HCT116 (cell line): ENCODE results near the gene HOXC13. TPM values are rescaled to one million over a fixed set of nuclear protein-coding genes. Genes with fewer than 3 reads are reported as not detected.

ENCODE experiments used
- ATAC-seq: fragments of 200-7000 bp; cut with Tn5 transposase; 2 replicates; pipeline ENCODE4 v1.9.1; 2020; ENCODE audit warnings: mild to moderate bottlenecking, moderate library complexity
- BruUV-seq: library from RNA; stranded (reverse); fragments of 400-500 nt; replicated peaks from 2 replicates; lab custom pipeline; 2021; lab: Mats Ljungman, UMichigan
- CTCF ChIA-PET: fragments of 300-600 bp; sonication (Branson Sonifier 250); formaldehyde crosslinking; loops from one replicate; lab custom pipeline; 2021; ENCODE audit warnings: antibody characterized with exemption; lab: Charles Lee
- POLR2A ChIA-PET: fragments of 300-600, 350-600 bp; sonication (Branson Sonifier 250); formaldehyde crosslinking; loops from one replicate; lab custom pipeline; 2021; ENCODE audit warnings: antibody characterized with exemption; lab: Charles Lee
- RAD21 ChIA-PET, 2 experiments: fragments of 300-600 bp; sonication (Branson Sonifier 250); formaldehyde crosslinking; loops; one replicate each; lab custom pipeline; 2023; ENCODE audit warnings: low total read pairs in 2 of 2; ENCODE audit not compliant: uncharacterized antibody in 2 of 2, unreplicated experiment in 2 of 2, low non-redundant PET in 1 of 2; lab: Charles Lee
- DNase-seq: peaks from one replicate; pipeline ENCODE4 v3.0.0-alpha.2; 2010; ENCODE audit warnings: low read depth, low spot score
- H2AFZ ChIP-seq: fragments of 200-600 bp; shearing (Covaris generic), sonication (generic); 2 replicates; pipeline ENCODE4 v1.6.1; 2017; ENCODE audit warnings: low read depth, mixed run types, mixed read lengths, antibody characterized with exemption, low read length; ENCODE audit not compliant: poor library complexity, severe bottlenecking
- H3K27ac ChIP-seq: 2 replicates; pipeline ENCODE4 v1.5.1; 2012; ENCODE audit warnings: low read depth, low read length
- H3K27me3 ChIP-seq: fragments of 200-600 bp; sonication (generic); 2 replicates; pipeline ENCODE4 v1.6.1; 2016; ENCODE audit warnings: mixed run types, low read length, mixed read lengths; ENCODE audit not compliant: insufficient read depth
- H3K36me3 ChIP-seq, 2 experiments: fragments of 200-500 bp in 1 of 2; fragments of 200-600 bp in 1 of 2; sonication (Bioruptor generic) in 1 of 2; sonication (generic) in 1 of 2; 2 replicates each; pipeline versions ENCODE4 v1.5.1 to v1.6.1; 2014 to 2016; ENCODE audit warnings: low read length in 2 of 2, inconsistent platforms in 1 of 2, mixed read lengths in 1 of 2, mixed run types in 1 of 2; ENCODE audit not compliant: insufficient read depth in 2 of 2, control insufficient read depth in 1 of 2
- H3K4me1 ChIP-seq, 2 experiments: fragments of 200-600 bp in 1 of 2; sonication (generic) in 1 of 2; 2 replicates each; pipeline versions ENCODE4 v1.5.1 to v1.6.1; 2012 to 2017; ENCODE audit warnings: low read length in 2 of 2, inconsistent platforms in 1 of 2, mild to moderate bottlenecking in 1 of 2, mixed read lengths in 1 of 2, mixed run types in 1 of 2, moderate library complexity in 1 of 2; ENCODE audit not compliant: insufficient read depth in 2 of 2, control insufficient read depth in 1 of 2
- H3K4me2 ChIP-seq: fragments of 200-600 bp; sonication (generic); 2 replicates; pipeline ENCODE4 v1.6.1; 2017; ENCODE audit warnings: mixed run types, low read length, mixed read lengths
- H3K4me3 ChIP-seq, 2 experiments: fragments of 200-600 bp in 1 of 2; sonication (generic) in 1 of 2; replicated peaks in 1 of 2; 2 replicates each; pipeline ENCODE4 v1.5.1; 2011 to 2016; ENCODE audit warnings: low read length in 2 of 2, control low read depth in 1 of 2, low read depth in 1 of 2, mild to moderate bottlenecking in 1 of 2, mixed read lengths in 1 of 2, mixed run types in 1 of 2
- H3K79me2 ChIP-seq: fragments of 200-600 bp; sonication (generic); 2 replicates; pipeline ENCODE4 v1.6.1; 2017; ENCODE audit warnings: mild to moderate bottlenecking, mixed run types, low read length, moderate library complexity, mixed read lengths; ENCODE audit not compliant: insufficient read depth
- H3K9ac ChIP-seq: fragments of 200-600 bp; sonication (generic); 2 replicates; pipeline ENCODE4 v1.6.1; 2016; ENCODE audit warnings: low read length, mixed read lengths
- H3K9me2 ChIP-seq: fragments of 200-600 bp; sonication (generic), shearing (Covaris generic); 2 replicates; pipeline ENCODE4 v1.6.1; 2017; ENCODE audit warnings: mixed run types, mild to moderate bottlenecking, moderate library complexity; ENCODE audit not compliant: insufficient read depth
- H3K9me3 ChIP-seq, 2 experiments: fragments of 200-500 bp in 1 of 2; fragments of 200-600 bp in 1 of 2; sonication (Bioruptor generic) in 1 of 2; sonication (generic) in 1 of 2; 2 replicates each; pipeline ENCODE4 v1.6.1; 2014 to 2017; ENCODE audit warnings: low read length in 2 of 2, mixed read lengths in 2 of 2, inconsistent platforms in 1 of 2, low read depth in 1 of 2, mild to moderate bottlenecking in 1 of 2, mixed run types in 1 of 2, moderate library complexity in 1 of 2; ENCODE audit not compliant: control insufficient read depth in 1 of 2, insufficient read depth in 1 of 2
- H4K20me1 ChIP-seq: fragments of 200-600 bp; sonication (generic), shearing (Covaris generic); 2 replicates; pipeline ENCODE4 v1.6.1; 2017; ENCODE audit warnings: mixed run types, mild to moderate bottlenecking, moderate library complexity; ENCODE audit not compliant: insufficient read depth
- EZH2 ChIP-seq: fragments of 200-600 bp; sonication (generic); IDR thresholded peaks from 2 replicates; pipeline ENCODE4 v1.6.1; 2017; ENCODE audit warnings: antibody characterized with exemption, mixed run types
- POLR2A ChIP-seq: IDR thresholded peaks from 2 replicates; pipeline ENCODE4 v1.7.0; 2011; ENCODE audit warnings: borderline replicate concordance; ENCODE audit not compliant: insufficient read depth, insufficient read length; ENCODE audit errors: extremely low read depth
- POLR2AphosphoS5 ChIP-seq: IDR thresholded peaks from 2 replicates; pipeline ENCODE4 v1.6.1; 2011; ENCODE audit warnings: mild to moderate bottlenecking, low read depth, low read length, moderate library complexity
- ZFX ChIP-seq: fragments of 450-650 bp; IDR thresholded peaks from 2 replicates; pipeline ENCODE4 v1.6.1; 2017
- intact Hi-C: fragments of 100-400 bp; cut with micrococcal nuclease; formaldehyde crosslinking; loops from 2 replicates; pipeline ENCODE4 v1.10.0; 2022
- total RNA-seq: library from RNA; stranded (reverse); gene quantifications from one replicate; pipeline ENCODE4 v1.2.1, GENCODE V29; 2021; ENCODE audit not compliant: unreplicated experiment
- TF ChIP-seq, protein P1 (sequence below): IDR thresholded peaks from 2 replicates; pipeline ENCODE4 v1.6.1; 2012
- TF ChIP-seq, protein P2 (sequence below): IDR thresholded peaks from 2 replicates; pipeline ENCODE4 v1.6.1; 2012; ENCODE audit warnings: low read depth
- TF ChIP-seq, protein P3 (sequence below), 3 experiments: fragments of 200-600 bp in 1 of 3; sonication (generic) in 1 of 3; IDR thresholded peaks in 2 of 3; conservative IDR thresholded peaks in 1 of 3; 2 replicates each; pipeline ENCODE4 v1.5.1; 2012 to 2017; ENCODE audit warnings: low read depth in 2 of 3, low read length in 2 of 3, antibody characterized with exemption in 1 of 3, borderline replicate concordance in 1 of 3, control low read depth in 1 of 3, mild to moderate bottlenecking in 1 of 3, mixed read lengths in 1 of 3, mixed run types in 1 of 3, moderate library complexity in 1 of 3; ENCODE audit not compliant: insufficient read depth in 1 of 3

Gene HOXC13
- total RNA-seq, 1 experiment from 2014 or later, result 3.8 TPM

DNA sequence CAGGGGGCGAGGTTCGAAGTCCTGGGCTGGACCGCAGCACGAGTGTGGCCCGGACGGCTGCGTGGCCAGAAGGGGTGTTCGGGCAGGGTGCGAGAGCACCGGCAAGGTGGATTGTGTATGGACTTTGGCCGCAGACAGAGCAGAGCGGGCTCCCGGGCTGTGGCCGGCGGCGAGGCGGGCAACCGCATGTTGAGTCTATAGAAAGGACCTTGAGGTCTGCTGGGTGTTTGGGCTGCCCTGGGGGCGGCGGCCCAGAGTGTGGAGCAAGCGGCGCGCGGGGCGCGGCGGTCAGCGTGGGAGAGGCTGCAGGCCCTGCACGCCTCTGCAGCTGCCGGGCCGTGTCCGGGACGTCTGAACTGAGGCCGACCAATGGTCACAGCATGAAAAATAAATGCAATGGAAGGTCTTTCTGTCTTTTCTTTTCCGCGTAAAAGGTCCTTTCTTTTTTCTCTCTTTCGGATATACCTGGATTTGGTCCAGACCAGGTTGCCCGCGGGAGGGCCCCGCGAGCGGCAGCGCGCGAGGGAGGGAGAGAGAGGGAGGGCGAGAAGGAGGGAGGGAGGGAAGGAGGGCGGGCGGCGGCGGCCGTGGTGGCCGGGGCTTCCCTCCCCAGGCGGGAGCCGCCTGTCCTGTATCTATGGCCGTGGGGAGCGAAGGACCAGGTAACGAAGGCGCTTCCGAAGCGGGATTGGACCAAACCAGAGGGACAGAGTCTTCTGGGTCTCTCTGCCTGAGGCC is 55.8 kb downstream of the HOXC13 start:
- H3K27me3 ChIP-seq, result no peaks in the 10 kb centered on the region
- peak overlapping the region; percentile 94 for H3K4me2 ChIP-seq
- no peaks in the 10 kb centered on the region for H3K36me3 ChIP-seq
- peak overlapping the region; percentile 78 to 85 for H3K4me3 ChIP-seq
- TF ChIP-seq, protein P1, sequence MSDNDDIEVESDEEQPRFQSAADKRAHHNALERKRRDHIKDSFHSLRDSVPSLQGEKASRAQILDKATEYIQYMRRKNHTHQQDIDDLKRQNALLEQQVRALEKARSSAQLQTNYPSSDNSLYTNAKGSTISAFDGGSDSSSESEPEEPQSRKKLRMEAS, result no peak
- TF ChIP-seq POLR2AphosphoS5 (peak; percentile 65), ZFX (peak; percentile 48; the same call in 1 of the 2 replicates), EZH2 (no peak), POLR2A (no peak)
- TF ChIP-seq, protein P2, sequence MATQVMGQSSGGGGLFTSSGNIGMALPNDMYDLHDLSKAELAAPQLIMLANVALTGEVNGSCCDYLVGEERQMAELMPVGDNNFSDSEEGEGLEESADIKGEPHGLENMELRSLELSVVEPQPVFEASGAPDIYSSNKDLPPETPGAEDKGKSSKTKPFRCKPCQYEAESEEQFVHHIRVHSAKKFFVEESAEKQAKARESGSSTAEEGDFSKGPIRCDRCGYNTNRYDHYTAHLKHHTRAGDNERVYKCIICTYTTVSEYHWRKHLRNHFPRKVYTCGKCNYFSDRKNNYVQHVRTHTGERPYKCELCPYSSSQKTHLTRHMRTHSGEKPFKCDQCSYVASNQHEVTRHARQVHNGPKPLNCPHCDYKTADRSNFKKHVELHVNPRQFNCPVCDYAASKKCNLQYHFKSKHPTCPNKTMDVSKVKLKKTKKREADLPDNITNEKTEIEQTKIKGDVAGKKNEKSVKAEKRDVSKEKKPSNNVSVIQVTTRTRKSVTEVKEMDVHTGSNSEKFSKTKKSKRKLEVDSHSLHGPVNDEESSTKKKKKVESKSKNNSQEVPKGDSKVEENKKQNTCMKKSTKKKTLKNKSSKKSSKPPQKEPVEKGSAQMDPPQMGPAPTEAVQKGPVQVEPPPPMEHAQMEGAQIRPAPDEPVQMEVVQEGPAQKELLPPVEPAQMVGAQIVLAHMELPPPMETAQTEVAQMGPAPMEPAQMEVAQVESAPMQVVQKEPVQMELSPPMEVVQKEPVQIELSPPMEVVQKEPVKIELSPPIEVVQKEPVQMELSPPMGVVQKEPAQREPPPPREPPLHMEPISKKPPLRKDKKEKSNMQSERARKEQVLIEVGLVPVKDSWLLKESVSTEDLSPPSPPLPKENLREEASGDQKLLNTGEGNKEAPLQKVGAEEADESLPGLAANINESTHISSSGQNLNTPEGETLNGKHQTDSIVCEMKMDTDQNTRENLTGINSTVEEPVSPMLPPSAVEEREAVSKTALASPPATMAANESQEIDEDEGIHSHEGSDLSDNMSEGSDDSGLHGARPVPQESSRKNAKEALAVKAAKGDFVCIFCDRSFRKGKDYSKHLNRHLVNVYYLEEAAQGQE, result no peak
- TF ChIP-seq, protein P3, sequence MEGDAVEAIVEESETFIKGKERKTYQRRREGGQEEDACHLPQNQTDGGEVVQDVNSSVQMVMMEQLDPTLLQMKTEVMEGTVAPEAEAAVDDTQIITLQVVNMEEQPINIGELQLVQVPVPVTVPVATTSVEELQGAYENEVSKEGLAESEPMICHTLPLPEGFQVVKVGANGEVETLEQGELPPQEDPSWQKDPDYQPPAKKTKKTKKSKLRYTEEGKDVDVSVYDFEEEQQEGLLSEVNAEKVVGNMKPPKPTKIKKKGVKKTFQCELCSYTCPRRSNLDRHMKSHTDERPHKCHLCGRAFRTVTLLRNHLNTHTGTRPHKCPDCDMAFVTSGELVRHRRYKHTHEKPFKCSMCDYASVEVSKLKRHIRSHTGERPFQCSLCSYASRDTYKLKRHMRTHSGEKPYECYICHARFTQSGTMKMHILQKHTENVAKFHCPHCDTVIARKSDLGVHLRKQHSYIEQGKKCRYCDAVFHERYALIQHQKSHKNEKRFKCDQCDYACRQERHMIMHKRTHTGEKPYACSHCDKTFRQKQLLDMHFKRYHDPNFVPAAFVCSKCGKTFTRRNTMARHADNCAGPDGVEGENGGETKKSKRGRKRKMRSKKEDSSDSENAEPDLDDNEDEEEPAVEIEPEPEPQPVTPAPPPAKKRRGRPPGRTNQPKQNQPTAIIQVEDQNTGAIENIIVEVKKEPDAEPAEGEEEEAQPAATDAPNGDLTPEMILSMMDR (IDR thresholded peaks at IDR 0.05 in 2 of 3, conservative IDR thresholded peaks at IDR 0.05 in 1 of 3; ENCODE audit: borderline replicate concordance in 1 of 3, insufficient read depth in 1 of 3, low read depth in 2 of 3, low read length in 2 of 3), result no peak
- intact Hi-C loops, result no loop called here
- peak overlapping the region; percentile 97 for H3K9ac ChIP-seq
- BruUV-seq, result no TSS peak
- POLR2A ChIA-PET, result interaction anchor here (0.6 to 1.1 kb wide), 3 partner anchors 8 to 107 kb away, joined by 3 to 8 read pairs (median 3); no protein-coding TSS in a partner anchor
- RAD21 ChIA-PET, result interaction anchor here (0.6 kb wide), 2 partner anchors 9 to 33 kb away, joined by 3 read pairs; no protein-coding TSS in a partner anchor
- no peak for DNase-seq
- peaks cover 20 to 37% of the 10 kb centered on the region in 2 experiments for H3K4me1 ChIP-seq
- H4K20me1 ChIP-seq, result no peaks in the 10 kb centered on the region
- H3K27ac ChIP-seq, result peak overlapping the region; percentile 81
- H2AFZ ChIP-seq, result peak overlapping the region; percentile 88
- H3K9me2 ChIP-seq, result no peaks in the 10 kb centered on the region
- CTCF ChIA-PET, result interaction anchor here (0.9 to 2.1 kb wide), 3 partner anchors 9 to 197 kb away, joined by 3 to 15 read pairs (median 3); partner anchors contain the start of genes HOXC10 and HOXC5
- peak; percentile 45 for ATAC-seq
- H3K9me3 ChIP-seq, result no peaks in the 10 kb centered on the region
- peaks cover 36% of the 10 kb centered on the region for H3K79me2 ChIP-seq
